GM23248 (cell line): Measurements from ENCODE around the gene PCNA. TPM values are rescaled to one million over a fixed set of nuclear protein-coding genes. Genes with fewer than 3 reads are reported as not detected.

Experiments used
- DNase-seq: peaks from one replicate; pipeline ENCODE4 v3.0.0-alpha.2; 2015
- H2AFZ ChIP-seq: fragments of 200-600 bp; sonication (generic); 2 replicates; pipeline ENCODE4 v1.6.1; 2016; ENCODE audit warnings: antibody characterized with exemption
- H3F3A ChIP-seq: fragments of 200-600 bp; sonication (generic); 2 replicates; pipeline ENCODE4 v1.6.1; 2016; ENCODE audit warnings: mild to moderate bottlenecking, antibody characterized with exemption, mixed run types; ENCODE audit not compliant: insufficient read depth
- H3K27ac ChIP-seq: fragments of 200-600 bp; sonication (generic); 2 replicates; pipeline ENCODE4 v1.5.1; 2016; ENCODE audit warnings: mild to moderate bottlenecking
- H3K27me3 ChIP-seq: fragments of 200-600 bp; sonication (generic); replicated peaks from 2 replicates; pipeline ENCODE4 v1.6.1; 2016; ENCODE audit warnings: mild to moderate bottlenecking; ENCODE audit not compliant: insufficient read depth
- H3K36me3 ChIP-seq: fragments of 200-600 bp; sonication (generic); 2 replicates; pipeline ENCODE4 v1.6.1; 2016; ENCODE audit warnings: low read depth, mild to moderate bottlenecking
- H3K4me1 ChIP-seq: fragments of 200-600 bp; sonication (generic); 2 replicates; pipeline ENCODE4 v1.6.1; 2016; ENCODE audit warnings: mild to moderate bottlenecking; ENCODE audit not compliant: insufficient read depth
- H3K4me2 ChIP-seq: fragments of 200-600 bp; sonication (generic); one replicate; pipeline ENCODE4 v1.6.1; 2016; ENCODE audit warnings: mild to moderate bottlenecking; ENCODE audit not compliant: unreplicated experiment
- H3K4me3 ChIP-seq: fragments of 200-600 bp; sonication (generic); 2 replicates; pipeline ENCODE4 v1.5.1; 2016; ENCODE audit warnings: mild to moderate bottlenecking
- H3K79me2 ChIP-seq: fragments of 200-600 bp; sonication (generic); 2 replicates; pipeline ENCODE4 v1.6.1; 2016; ENCODE audit warnings: mild to moderate bottlenecking; ENCODE audit not compliant: insufficient read depth
- H3K9ac ChIP-seq: fragments of 200-600 bp; sonication (generic); 2 replicates; pipeline ENCODE4 v1.6.1; 2016; ENCODE audit warnings: mild to moderate bottlenecking
- H3K9me2 ChIP-seq: fragments of 200-600 bp; sonication (generic); 2 replicates; pipeline ENCODE4 v1.6.1; 2016; ENCODE audit warnings: mixed run types, mild to moderate bottlenecking, moderate library complexity; ENCODE audit not compliant: insufficient read depth
- H3K9me3 ChIP-seq: fragments of 200-600 bp; sonication (generic); one replicate; pipeline ENCODE4 v1.6.1; 2017; ENCODE audit warnings: low read depth
- H4K20me1 ChIP-seq: fragments of 200-600 bp; sonication (generic); 2 replicates; pipeline ENCODE4 v1.6.0; 2016; ENCODE audit not compliant: insufficient read depth
- EZH2 ChIP-seq: fragments of 200-600 bp; sonication (generic); IDR thresholded peaks from 2 replicates; pipeline ENCODE4 v1.6.1; 2018; ENCODE audit warnings: antibody characterized with exemption, mild to moderate bottlenecking; ENCODE audit not compliant: insufficient read depth, poor library complexity, severe bottlenecking
- EZH2phosphoT487 ChIP-seq: fragments of 200-600 bp; sonication (generic); IDR thresholded peaks from 2 replicates; pipeline ENCODE4 v1.6.1; 2018; ENCODE audit warnings: antibody characterized with exemption, moderate library complexity, mild to moderate bottlenecking, low read depth; ENCODE audit not compliant: insufficient read depth
- WGBS, 2 experiments: methylation state at CpG; one replicate each; pipeline ENCODE4 v1.1.6; 2015 to 2017; ENCODE audit warnings: low lambda C conversion rate in 2 of 2, low coverage in 1 of 2; ENCODE audit errors: missing lambda C conversion rate in 2 of 2; 5-methylcytosine and 5-hydroxymethylcytosine counted together
- in situ Hi-C: fragments of 300-500 bp; cut with MboI; formaldehyde crosslinking; loops from 2 replicates; pipeline ENCODE4 v1.15.0; 2020
- polyA plus RNA-seq: library from polyadenylated mRNA; unstranded; fragments of >200 nt; fragmentation: Nextera tagmentation; extraction: Ambion mirVana; gene quantifications from 2 replicates; pipeline ENCODE4 v1.2.1, GENCODE V29; 2016
- total RNA-seq: library from RNA; depleted of rRNA; stranded (reverse); fragments of >200 nt; shearing (Covaris generic); gene quantifications from 2 replicates; pipeline ENCODE4 v1.2.3, GENCODE V29; 2014

PCNA gene
- total and polyA plus RNA-seq, 2 experiments from 2014 or later: 84.8 to 116 TPM

GRCh38 chr20:5131502-5131901 is 11.7 kb upstream of the PCNA start:
- peaks cover 93% of the 10 kb centered on the region for H3K79me2 ChIP-seq
- no peaks in the 10 kb centered on the region for H3K36me3 ChIP-seq
- peak overlapping the region; percentile 16; the same call in 1 of the 2 replicates for H3K27ac ChIP-seq
- H3K4me1 ChIP-seq: peaks cover 16% of the 10 kb centered on the region
- DNase-seq: no peak
- H3K4me2 ChIP-seq: peak overlapping the region; percentile 11
- peak overlapping the region; percentile 20; the same call in 1 of the 2 replicates for H3K9ac ChIP-seq
- H4K20me1 ChIP-seq: no peaks in the 10 kb centered on the region
- 0 out of 2 replicates have a peak overlapping the region, but pooled peaks have one; percentile 10 for H3K4me3 ChIP-seq
- H3K9me3 ChIP-seq: no peaks in the 10 kb centered on the region
- WGBS, 2 experiments: 72 to 75% methylated on average over 5 of the region's 5 CpGs
- no peaks in the 10 kb centered on the region for H3K9me2 ChIP-seq
- 0 out of 2 replicates have a peak overlapping the region, but pooled peaks have one; percentile 45 for H2AFZ ChIP-seq
- in situ Hi-C loops: no loop called here
- no peaks in the 10 kb centered on the region for H3K27me3 ChIP-seq
- no peak for TF ChIP-seq EZH2phosphoT487
- no peak for TF ChIP-seq EZH2
- peaks cover 9% of the 10 kb centered on the region; the same call in 1 of the 2 replicates for H3F3A ChIP-seq

GRCh38 chr20:5128886-5129285 is 9.1 kb upstream of the PCNA start:
- in situ Hi-C loops: no loop called here
- DNase-seq: peak; percentile 25
- Histone ChIP-seq H4K20me1 (no peaks in the 10 kb centered on the region), H3K4me2 (no peak overlapping the region), H3K4me3 (no peak overlapping the region), H3K9me2 (no peaks in the 10 kb centered on the region), H3K4me1 (peaks cover 16% of the 10 kb centered on the region), H3K79me2 (peaks cover 69% of the 10 kb centered on the region), H3K9me3 (no peaks in the 10 kb centered on the region), H3K27ac (no peak overlapping the region), H3K27me3 (no peaks in the 10 kb centered on the region), H3K36me3 (no peaks in the 10 kb centered on the region), H3F3A (peaks cover 9% of the 10 kb centered on the region; the same call in 1 of the 2 replicates), H3K9ac (no peak overlapping the region), H2AFZ (no peak overlapping the region)
- no peak for TF ChIP-seq EZH2phosphoT487
- no peak for TF ChIP-seq EZH2
- 74 to 75% methylated on average over 6 of the region's 6 CpGs for WGBS, 2 experiments

GRCh38 chr20:5127859-5128424 is 8.2 kb upstream of the PCNA start:
- H3K4me3 ChIP-seq: peak overlapping the region; percentile 86
- no peaks in the 10 kb centered on the region for H3K36me3 ChIP-seq
- no peaks in the 10 kb centered on the region for H3K27me3 ChIP-seq
- H3K9ac ChIP-seq: peak overlapping the region; percentile 90
- H3K4me1 ChIP-seq: peaks cover 16% of the 10 kb centered on the region
- TF ChIP-seq EZH2phosphoT487 (no peak), EZH2 (no peak)
- peaks cover 9% of the 10 kb centered on the region; the same call in 1 of the 2 replicates for H3F3A ChIP-seq
- 3 to 5% methylated on average over 6 of the region's 6 CpGs for WGBS, 2 experiments
- H3K79me2 ChIP-seq: peaks cover 59% of the 10 kb centered on the region
- peak; percentile 47 for DNase-seq
- no peaks in the 10 kb centered on the region for H3K9me3 ChIP-seq
- peak overlapping the region; percentile 76 for H3K4me2 ChIP-seq
- H2AFZ ChIP-seq: peak overlapping the region; percentile 79
- no peaks in the 10 kb centered on the region for H4K20me1 ChIP-seq
- in situ Hi-C loops: no loop called here
- H3K9me2 ChIP-seq: no peaks in the 10 kb centered on the region
- peak overlapping the region; percentile 64; the same call in 1 of the 2 replicates for H3K27ac ChIP-seq

- H3K36me3 ChIP-seq: no peaks in the 10 kb centered on the region
- peak overlapping the region; percentile 76 for H3K4me2 ChIP-seq
- peak overlapping the region; percentile 86 for H3K4me3 ChIP-seq
- TF ChIP-seq EZH2: no peak
- TF ChIP-seq EZH2phosphoT487: no peak
- no peaks in the 10 kb centered on the region for H3K27me3 ChIP-seq
- peak; percentile 65 for DNase-seq
- H3F3A ChIP-seq: peaks cover 9% of the 10 kb centered on the region; the same call in 1 of the 2 replicates
- peak overlapping the region; percentile 79 for H2AFZ ChIP-seq
- H3K9me3 ChIP-seq: no peaks in the 10 kb centered on the region
- WGBS, 2 experiments: 0 to 2% methylated on average over 35 to 37 of the region's 44 CpGs
- H3K9ac ChIP-seq: peak overlapping the region; percentile 90
- no peaks in the 10 kb centered on the region for H4K20me1 ChIP-seq
- in situ Hi-C loops: no loop called here
- H3K4me1 ChIP-seq: peaks cover 16% of the 10 kb centered on the region
- peak overlapping the region; percentile 64 for H3K27ac ChIP-seq
- H3K9me2 ChIP-seq: no peaks in the 10 kb centered on the region
- H3K79me2 ChIP-seq: peaks cover 53% of the 10 kb centered on the region
These were observed 7.6 kb upstream of the PCNA start for GRCh38 chr20:5127204-5127858.
